HepG2 (cell line): ENCODE data around the gene CDC6. TPM values are rescaled to one million over a fixed set of nuclear protein-coding genes. Genes with fewer than 3 reads are reported as not detected.

Source experiments
- AKAP8 ChIP-seq: sonication (generic); formaldehyde crosslinking; IDR thresholded peaks from 2 replicates; pipeline ENCODE4 v1.5.1; 2020; ENCODE audit warnings: mild to moderate bottlenecking, missing genetic modification reagents
- DMAP1 ChIP-seq: IDR thresholded peaks from 2 replicates; pipeline ENCODE4 v1.6.1; 2016
- DR1 ChIP-seq: sonication (generic); formaldehyde crosslinking; IDR thresholded peaks from 2 replicates; pipeline ENCODE4 v1.8.0; 2021; ENCODE audit warnings: mild to moderate bottlenecking, missing genetic modification reagents, inconsistent platforms
- ERF ChIP-seq: IDR thresholded peaks from 2 replicates; pipeline ENCODE4 v1.6.1; 2018; ENCODE audit warnings: missing biosample characterization, missing genetic modification reagents
- HDAC6 ChIP-seq: fragments of 200-600 bp; sonication (generic); IDR thresholded peaks from 2 replicates; pipeline ENCODE4 v1.7.0; 2017; ENCODE audit warnings: mild to moderate bottlenecking, antibody characterized with exemption, low read length, low read depth
- HNF4A ChIP-seq: sonication (generic); formaldehyde crosslinking; IDR thresholded peaks from 2 replicates; pipeline ENCODE4 v1.4.0; 2020; ENCODE audit warnings: missing genetic modification reagents
- JUNB ChIP-seq: sonication (generic); formaldehyde crosslinking; IDR thresholded peaks from 2 replicates; pipeline ENCODE4 v1.8.0; 2022; ENCODE audit warnings: missing genetic modification reagents, mild to moderate bottlenecking, borderline replicate concordance
- KLF16 ChIP-seq, 2 experiments: sonication (generic) in 1 of 2; formaldehyde crosslinking in 1 of 2; IDR thresholded peaks; 2 replicates each; pipeline versions ENCODE4 v1.6.1 to v1.8.0; 2016 to 2023; ENCODE audit warnings: missing genetic modification reagents in 2 of 2, missing compliant biosample characterization in 1 of 2
- ZNF235 ChIP-seq: sonication (generic); formaldehyde crosslinking; IDR thresholded peaks from 2 replicates; pipeline ENCODE4 v1.8.1; 2023; ENCODE audit warnings: mild to moderate bottlenecking, missing genetic modification reagents, borderline replicate concordance
- ZNF382 ChIP-seq: sonication (generic); formaldehyde crosslinking; IDR thresholded peaks from 2 replicates; pipeline ENCODE4 v1.5.0; 2020; ENCODE audit warnings: missing genetic modification reagents, mild to moderate bottlenecking, borderline replicate concordance
- ZNF598 ChIP-seq: sonication (generic); formaldehyde crosslinking; IDR thresholded peaks from 2 replicates; pipeline ENCODE4 v1.5.1; 2020; ENCODE audit warnings: mild to moderate bottlenecking, missing genetic modification reagents, borderline replicate concordance
- ZNF746 ChIP-seq: sonication (generic); formaldehyde crosslinking; IDR thresholded peaks from 2 replicates; pipeline ENCODE4 v1.8.0; 2022; ENCODE audit warnings: mild to moderate bottlenecking, missing genetic modification reagents
- polyA plus RNA-seq, 8 experiments: library from polyadenylated mRNA; depleted of rRNA in 3 of 8; stranded (reverse) in 7 of 8; unstranded in 1 of 8; fragments of >200 nt; fragmentation: Illumina TruSeq in 4 of 8; extraction: Trizol in 4 of 8; gene quantifications; 2 replicates each; pipeline versions ENCODE4 v1.2.1 to v1.2.3, GENCODE V29; 2011 to 2016; ENCODE audit warnings: low read depth in 4 of 8, missing spikeins in 1 of 8, mixed read lengths in 1 of 8; ENCODE audit not compliant: insufficient read depth in 1 of 8
- total RNA-seq, 5 experiments: library from RNA; depleted of rRNA; stranded (reverse); fragments of >200 nt; fragmentation: Illumina TruSeq; extraction: Trizol; gene quantifications; 2 replicates each; pipeline ENCODE4 v1.2.3, GENCODE V29; 2016; ENCODE audit warnings: low read depth in 1 of 5
- TF ChIP-seq, protein P1 (sequence below): sonication (generic); formaldehyde crosslinking; IDR thresholded peaks from 2 replicates; pipeline ENCODE4 v1.5.0; 2020; ENCODE audit warnings: missing genetic modification reagents, mild to moderate bottlenecking, borderline replicate concordance
- TF ChIP-seq, protein P2 (sequence below): IDR thresholded peaks from 2 replicates; pipeline ENCODE4 v1.6.1; 2016
- TF ChIP-seq, protein P3 (sequence below): sonication (generic); formaldehyde crosslinking; IDR thresholded peaks from 2 replicates; pipeline ENCODE4 v1.4.0; 2020; ENCODE audit warnings: missing genetic modification reagents
- TF ChIP-seq, protein P4 (sequence below): sonication (generic); formaldehyde crosslinking; IDR thresholded peaks from 2 replicates; pipeline ENCODE4 v1.4.0; 2020; ENCODE audit warnings: mild to moderate bottlenecking, missing genetic modification reagents
- TF ChIP-seq, protein P5 (sequence below): sonication (generic); formaldehyde crosslinking; IDR thresholded peaks from 2 replicates; pipeline ENCODE4 v1.4.0; 2020; ENCODE audit warnings: mild to moderate bottlenecking, missing genetic modification reagents

The CDC6 gene
- total and polyA plus RNA-seq, 2 of the 13 experiments (the other 11 are each of a cell fraction or from before 2014, with no cell fraction given), result 17.4 to 114 TPM

DNA sequence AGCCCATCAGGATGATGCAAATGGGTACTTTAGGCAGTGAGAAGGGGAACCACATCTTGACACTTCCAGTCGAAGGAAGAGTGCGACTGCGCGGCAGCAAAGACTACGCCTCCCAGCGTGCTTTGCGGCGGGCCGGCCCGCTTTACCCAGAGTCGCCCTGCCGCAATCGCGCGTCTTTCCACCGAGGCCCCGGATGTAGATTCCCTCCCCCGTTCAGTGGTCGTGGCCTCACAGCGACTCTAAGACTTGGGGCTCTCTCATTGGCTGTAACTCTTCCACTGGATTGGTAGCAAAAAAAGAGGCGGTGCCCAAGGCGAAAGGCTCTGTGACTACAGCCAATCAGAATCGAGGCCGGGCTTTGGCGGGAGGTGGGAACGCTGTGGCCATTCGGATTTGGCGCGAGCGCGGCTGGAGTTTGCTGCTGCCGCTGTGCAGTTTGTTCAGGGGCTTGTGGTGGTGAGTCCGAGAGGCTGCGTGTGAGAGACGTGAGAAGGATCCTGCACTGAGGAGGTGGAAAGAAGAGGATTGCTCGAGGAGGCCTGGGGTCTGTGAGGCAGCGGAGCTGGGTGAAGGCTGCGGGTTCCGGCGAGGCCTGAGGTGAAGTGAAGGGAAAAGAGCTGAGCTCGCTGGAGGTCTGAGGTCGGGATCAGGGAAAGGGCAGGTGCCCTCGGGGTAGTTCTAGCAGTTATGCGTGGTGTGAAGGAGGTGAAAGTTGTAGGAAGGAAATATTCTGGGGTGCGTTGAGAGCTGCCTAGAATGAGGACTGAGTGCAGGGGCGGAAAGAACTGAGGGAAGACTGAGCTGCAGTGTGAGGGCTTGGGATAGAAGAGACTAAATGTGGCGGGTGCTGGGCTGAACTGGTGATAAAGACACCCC, at the start of gene CDC6 (continued):
- TF ChIP-seq, protein P1, sequence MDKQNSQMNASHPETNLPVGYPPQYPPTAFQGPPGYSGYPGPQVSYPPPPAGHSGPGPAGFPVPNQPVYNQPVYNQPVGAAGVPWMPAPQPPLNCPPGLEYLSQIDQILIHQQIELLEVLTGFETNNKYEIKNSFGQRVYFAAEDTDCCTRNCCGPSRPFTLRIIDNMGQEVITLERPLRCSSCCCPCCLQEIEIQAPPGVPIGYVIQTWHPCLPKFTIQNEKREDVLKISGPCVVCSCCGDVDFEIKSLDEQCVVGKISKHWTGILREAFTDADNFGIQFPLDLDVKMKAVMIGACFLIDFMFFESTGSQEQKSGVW, result no peak
- TF ChIP-seq, protein P2, sequence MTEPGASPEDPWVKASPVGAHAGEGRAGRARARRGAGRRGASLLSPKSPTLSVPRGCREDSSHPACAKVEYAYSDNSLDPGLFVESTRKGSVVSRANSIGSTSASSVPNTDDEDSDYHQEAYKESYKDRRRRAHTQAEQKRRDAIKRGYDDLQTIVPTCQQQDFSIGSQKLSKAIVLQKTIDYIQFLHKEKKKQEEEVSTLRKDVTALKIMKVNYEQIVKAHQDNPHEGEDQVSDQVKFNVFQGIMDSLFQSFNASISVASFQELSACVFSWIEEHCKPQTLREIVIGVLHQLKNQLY (CRISPR knock-in tag), result 0 out of 2 replicates have a peak, but pooled peaks have one; percentile 17
- TF ChIP-seq HDAC6 (no peak), ZNF382 (CRISPR knock-in tag) (no peak), ERF (peak; percentile 75), ZNF598 (CRISPR knock-in tag) (peak; percentile 93; the same call in 1 of the 2 replicates), DMAP1 (CRISPR knock-in tag) (peak; percentile 94; the same call in 1 of the 2 replicates), AKAP8 (CRISPR knock-in tag) (no peak; the same call in 1 of the 2 replicates), ZNF235 (CRISPR knock-in tag) (no peak), HNF4A (0 out of 2 replicates have a peak, but pooled peaks have one; percentile 2), JUNB (CRISPR knock-in tag) (peak; percentile 86), DR1 (peak; percentile 90), ZNF746 (CRISPR knock-in tag) (no peak), KLF16 (CRISPR knock-in tag; IDR thresholded peaks at IDR 0.05) (peak in 1 of 2 experiments; percentile 96; a peak in 2 of 4 replicates)
- TF ChIP-seq, protein P3, sequence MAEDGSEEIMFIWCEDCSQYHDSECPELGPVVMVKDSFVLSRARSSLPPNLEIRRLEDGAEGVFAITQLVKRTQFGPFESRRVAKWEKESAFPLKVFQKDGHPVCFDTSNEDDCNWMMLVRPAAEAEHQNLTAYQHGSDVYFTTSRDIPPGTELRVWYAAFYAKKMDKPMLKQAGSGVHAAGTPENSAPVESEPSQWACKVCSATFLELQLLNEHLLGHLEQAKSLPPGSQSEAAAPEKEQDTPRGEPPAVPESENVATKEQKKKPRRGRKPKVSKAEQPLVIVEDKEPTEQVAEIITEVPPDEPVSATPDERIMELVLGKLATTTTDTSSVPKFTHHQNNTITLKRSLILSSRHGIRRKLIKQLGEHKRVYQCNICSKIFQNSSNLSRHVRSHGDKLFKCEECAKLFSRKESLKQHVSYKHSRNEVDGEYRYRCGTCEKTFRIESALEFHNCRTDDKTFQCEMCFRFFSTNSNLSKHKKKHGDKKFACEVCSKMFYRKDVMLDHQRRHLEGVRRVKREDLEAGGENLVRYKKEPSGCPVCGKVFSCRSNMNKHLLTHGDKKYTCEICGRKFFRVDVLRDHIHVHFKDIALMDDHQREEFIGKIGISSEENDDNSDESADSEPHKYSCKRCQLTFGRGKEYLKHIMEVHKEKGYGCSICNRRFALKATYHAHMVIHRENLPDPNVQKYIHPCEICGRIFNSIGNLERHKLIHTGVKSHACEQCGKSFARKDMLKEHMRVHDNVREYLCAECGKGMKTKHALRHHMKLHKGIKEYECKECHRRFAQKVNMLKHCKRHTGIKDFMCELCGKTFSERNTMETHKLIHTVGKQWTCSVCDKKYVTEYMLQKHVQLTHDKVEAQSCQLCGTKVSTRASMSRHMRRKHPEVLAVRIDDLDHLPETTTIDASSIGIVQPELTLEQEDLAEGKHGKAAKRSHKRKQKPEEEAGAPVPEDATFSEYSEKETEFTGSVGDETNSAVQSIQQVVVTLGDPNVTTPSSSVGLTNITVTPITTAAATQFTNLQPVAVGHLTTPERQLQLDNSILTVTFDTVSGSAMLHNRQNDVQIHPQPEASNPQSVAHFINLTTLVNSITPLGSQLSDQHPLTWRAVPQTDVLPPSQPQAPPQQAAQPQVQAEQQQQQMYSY (CRISPR knock-in tag), result 0 out of 2 replicates have a peak, but pooled peaks have one; percentile 33
- TF ChIP-seq, protein P4, sequence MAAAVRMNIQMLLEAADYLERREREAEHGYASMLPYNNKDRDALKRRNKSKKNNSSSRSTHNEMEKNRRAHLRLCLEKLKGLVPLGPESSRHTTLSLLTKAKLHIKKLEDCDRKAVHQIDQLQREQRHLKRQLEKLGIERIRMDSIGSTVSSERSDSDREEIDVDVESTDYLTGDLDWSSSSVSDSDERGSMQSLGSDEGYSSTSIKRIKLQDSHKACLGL (CRISPR knock-in tag), result peak; percentile 94
- TF ChIP-seq, protein P5, sequence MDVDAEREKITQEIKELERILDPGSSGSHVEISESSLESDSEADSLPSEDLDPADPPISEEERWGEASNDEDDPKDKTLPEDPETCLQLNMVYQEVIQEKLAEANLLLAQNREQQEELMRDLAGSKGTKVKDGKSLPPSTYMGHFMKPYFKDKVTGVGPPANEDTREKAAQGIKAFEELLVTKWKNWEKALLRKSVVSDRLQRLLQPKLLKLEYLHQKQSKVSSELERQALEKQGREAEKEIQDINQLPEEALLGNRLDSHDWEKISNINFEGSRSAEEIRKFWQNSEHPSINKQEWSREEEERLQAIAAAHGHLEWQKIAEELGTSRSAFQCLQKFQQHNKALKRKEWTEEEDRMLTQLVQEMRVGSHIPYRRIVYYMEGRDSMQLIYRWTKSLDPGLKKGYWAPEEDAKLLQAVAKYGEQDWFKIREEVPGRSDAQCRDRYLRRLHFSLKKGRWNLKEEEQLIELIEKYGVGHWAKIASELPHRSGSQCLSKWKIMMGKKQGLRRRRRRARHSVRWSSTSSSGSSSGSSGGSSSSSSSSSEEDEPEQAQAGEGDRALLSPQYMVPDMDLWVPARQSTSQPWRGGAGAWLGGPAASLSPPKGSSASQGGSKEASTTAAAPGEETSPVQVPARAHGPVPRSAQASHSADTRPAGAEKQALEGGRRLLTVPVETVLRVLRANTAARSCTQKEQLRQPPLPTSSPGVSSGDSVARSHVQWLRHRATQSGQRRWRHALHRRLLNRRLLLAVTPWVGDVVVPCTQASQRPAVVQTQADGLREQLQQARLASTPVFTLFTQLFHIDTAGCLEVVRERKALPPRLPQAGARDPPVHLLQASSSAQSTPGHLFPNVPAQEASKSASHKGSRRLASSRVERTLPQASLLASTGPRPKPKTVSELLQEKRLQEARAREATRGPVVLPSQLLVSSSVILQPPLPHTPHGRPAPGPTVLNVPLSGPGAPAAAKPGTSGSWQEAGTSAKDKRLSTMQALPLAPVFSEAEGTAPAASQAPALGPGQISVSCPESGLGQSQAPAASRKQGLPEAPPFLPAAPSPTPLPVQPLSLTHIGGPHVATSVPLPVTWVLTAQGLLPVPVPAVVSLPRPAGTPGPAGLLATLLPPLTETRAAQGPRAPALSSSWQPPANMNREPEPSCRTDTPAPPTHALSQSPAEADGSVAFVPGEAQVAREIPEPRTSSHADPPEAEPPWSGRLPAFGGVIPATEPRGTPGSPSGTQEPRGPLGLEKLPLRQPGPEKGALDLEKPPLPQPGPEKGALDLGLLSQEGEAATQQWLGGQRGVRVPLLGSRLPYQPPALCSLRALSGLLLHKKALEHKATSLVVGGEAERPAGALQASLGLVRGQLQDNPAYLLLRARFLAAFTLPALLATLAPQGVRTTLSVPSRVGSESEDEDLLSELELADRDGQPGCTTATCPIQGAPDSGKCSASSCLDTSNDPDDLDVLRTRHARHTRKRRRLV (CRISPR knock-in tag), result peak; percentile 61; the same call in 1 of the 2 replicates
